Nephron (organoid): ENCODE data around the gene VEZF1.
A peak's percentile ranks its signal among the peaks of the same experiment; 100 is the strongest.

Source experiments
- H3K27ac Mint-ChIP-seq, 3 experiments: 2 replicates each; pipeline ENCODE4 v1.8.0; 2020; ENCODE audit warnings: mixed read lengths in 3 of 3, mild to moderate bottlenecking in 2 of 3, moderate library complexity in 1 of 3
- H3K27me3 Mint-ChIP-seq: 2 replicates; pipeline ENCODE4 v1.8.0; 2021; ENCODE audit warnings: low read depth, mild to moderate bottlenecking, moderate library complexity, mixed read lengths
- H3K36me3 Mint-ChIP-seq: 2 replicates; pipeline ENCODE4 v1.8.0; 2020; ENCODE audit warnings: low read depth, mixed read lengths
- H3K4me1 Mint-ChIP-seq: 2 replicates; pipeline ENCODE4 v1.8.0; 2020; ENCODE audit warnings: mixed read lengths
- H3K4me3 Mint-ChIP-seq, 3 experiments: 2 replicates each; pipeline ENCODE4 v1.8.0; 2020; ENCODE audit warnings: mild to moderate bottlenecking in 3 of 3, mixed read lengths in 3 of 3, moderate library complexity in 2 of 3
- H3K9me3 Mint-ChIP-seq: 2 replicates; pipeline ENCODE4 v1.8.0; 2020; ENCODE audit warnings: mixed read lengths
- CTCF ChIP-seq, 3 experiments: fragments of 200-600 bp; sonication (generic); IDR thresholded peaks; one replicate each; pipeline ENCODE4 v1.5.0; 2021; ENCODE audit warnings: antibody characterized with exemption in 3 of 3; ENCODE audit not compliant: unreplicated experiment in 3 of 3

The VEZF1 gene

DNA sequence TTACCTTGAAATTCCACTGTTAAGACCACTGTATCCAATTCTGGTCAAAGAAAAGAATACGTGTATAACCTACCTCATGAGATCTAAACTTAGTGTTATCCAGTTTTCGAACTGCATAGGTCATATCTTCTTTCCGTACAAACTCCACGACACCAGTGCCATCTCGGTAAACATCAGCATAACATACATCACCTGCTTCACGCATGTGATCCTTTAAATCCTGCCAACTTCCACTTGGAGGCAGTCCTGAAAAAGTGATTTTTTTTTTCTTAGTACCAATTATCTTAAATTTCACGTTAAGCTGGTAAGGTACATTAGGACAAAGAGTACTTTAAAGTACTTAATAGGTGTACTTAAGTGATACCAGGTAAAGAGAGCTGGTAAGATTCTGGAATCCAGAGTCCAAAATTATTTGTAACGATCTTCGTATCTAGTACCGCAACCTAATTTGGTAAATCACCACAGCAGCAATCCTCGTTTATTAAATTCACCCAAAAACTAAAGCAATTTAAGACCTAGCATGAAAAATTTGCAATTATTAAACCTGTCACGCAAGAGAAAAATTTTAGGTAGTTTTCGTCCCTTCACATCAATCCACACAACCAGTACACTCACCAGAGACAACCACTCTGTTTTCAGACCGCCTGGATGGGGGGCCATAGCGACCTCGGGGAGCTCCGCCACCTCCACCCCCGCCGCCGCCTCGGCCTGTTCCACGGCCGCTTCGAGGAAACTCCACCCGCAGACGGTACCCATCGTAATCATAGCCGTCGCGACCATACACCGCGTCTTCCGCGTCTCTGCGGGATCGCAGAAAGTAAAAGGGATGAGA is 17.9 kb upstream of the VEZF1 start:
- Mint-ChIP-seq H3K27ac (peak overlapping the region; percentile 99 to 100 (median 99)), H3K4me1 (peaks cover 54% of the 10 kb centered on the region), H3K4me3 (peak overlapping the region; percentile 99 to 100 (median 100)), H3K27me3 (no peaks in the 10 kb centered on the region), H3K9me3 (no peaks in the 10 kb centered on the region), H3K36me3 (peaks cover 57% of the 10 kb centered on the region)
- TF ChIP-seq CTCF (IDR thresholded peaks at IDR 0.05; ENCODE audit: unreplicated experiment in 3 of 3): no peak

- no peak for TF ChIP-seq CTCF (IDR thresholded peaks at IDR 0.05; ENCODE audit: unreplicated experiment in 3 of 3)
- Mint-ChIP-seq H3K36me3 (peaks cover 58% of the 10 kb centered on the region), H3K27ac (peak overlapping the region; percentile 99 to 100 (median 99)), H3K4me3 (peak overlapping the region; percentile 99 to 100 (median 100)), H3K4me1 (peaks cover 54% of the 10 kb centered on the region), H3K27me3 (no peaks in the 10 kb centered on the region), H3K9me3 (no peaks in the 10 kb centered on the region)
Observed at GRCh38 chr17:58005031-58005727, 17.1 kb upstream of the VEZF1 start.

DNA sequence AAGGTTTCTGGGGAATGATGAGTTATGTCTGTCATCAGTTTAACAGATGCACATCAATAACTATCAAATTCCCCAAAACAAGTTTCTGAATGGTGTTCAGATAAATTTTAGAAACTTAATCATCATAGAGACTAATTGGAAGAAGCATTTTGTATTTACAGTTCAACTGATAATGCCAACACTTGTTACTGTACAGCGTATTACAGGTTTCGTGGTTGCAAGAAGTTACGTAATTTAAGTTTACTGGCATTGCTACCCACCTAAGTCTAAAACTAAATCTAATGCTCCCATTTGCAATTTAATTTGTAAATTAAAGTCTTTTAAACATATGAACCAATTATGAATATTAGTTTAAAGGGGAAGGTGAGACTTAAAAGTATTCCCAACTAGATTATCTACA is 16.0 kb upstream of the VEZF1 start:
- Mint-ChIP-seq H3K4me3 (peak overlapping the region; percentile 54 to 71 (median 70)), H3K36me3 (peaks cover 64% of the 10 kb centered on the region), H3K9me3 (no peaks in the 10 kb centered on the region), H3K27ac (no peak overlapping the region), H3K4me1 (peaks cover 60% of the 10 kb centered on the region), H3K27me3 (no peaks in the 10 kb centered on the region)
- TF ChIP-seq CTCF (IDR thresholded peaks at IDR 0.05; ENCODE audit: unreplicated experiment in 3 of 3): no peak

GRCh38 chr17:58002973-58003372 is 14.9 kb upstream of the VEZF1 start:
- no peak overlapping the region for H3K27ac Mint-ChIP-seq
- peak overlapping the region; percentile 3 to 68 (median 24) for H3K4me3 Mint-ChIP-seq
- peaks cover 60% of the 10 kb centered on the region for H3K4me1 Mint-ChIP-seq
- no peak for TF ChIP-seq CTCF (IDR thresholded peaks at IDR 0.05; ENCODE audit: unreplicated experiment in 3 of 3)
- H3K36me3 Mint-ChIP-seq: peaks cover 65% of the 10 kb centered on the region
- H3K27me3 Mint-ChIP-seq: no peaks in the 10 kb centered on the region
- no peaks in the 10 kb centered on the region for H3K9me3 Mint-ChIP-seq

GRCh38 chr17:58002154-58002948 is 14.3 kb upstream of the VEZF1 start:
- TF ChIP-seq CTCF (IDR thresholded peaks at IDR 0.05; ENCODE audit: unreplicated experiment in 3 of 3): no peak
- Mint-ChIP-seq H3K27ac (no peak overlapping the region), H3K4me3 (peak overlapping the region; percentile 14 to 52 (median 34)), H3K9me3 (no peaks in the 10 kb centered on the region), H3K4me1 (peaks cover 53% of the 10 kb centered on the region), H3K36me3 (peaks cover 70% of the 10 kb centered on the region), H3K27me3 (no peaks in the 10 kb centered on the region)
